H9 (cell line): ENCODE results near the gene KIF5A. TPM values are rescaled to one million over a fixed set of nuclear protein-coding genes. Genes with fewer than 3 reads are reported as not detected.
"Not testable (repeated sequence)": the region's sequence is repeated elsewhere in the genome, so short reads cannot be mapped to it uniquely, and the experiment has no call there.

ENCODE experiments used
- DNase-seq: peaks from one replicate; pipeline ENCODE4 v3.0.0-alpha.2; 2017
- H2AFZ ChIP-seq: one replicate; pipeline ENCODE4 v1.6.1; 2013; ENCODE audit warnings: mild to moderate bottlenecking, low read length, control low read depth, moderate library complexity
- H2AK5ac ChIP-seq: 2 replicates; pipeline ENCODE4 v1.6.1; 2013; ENCODE audit warnings: low read length, control low read depth, mixed read lengths; ENCODE audit not compliant: insufficient read length
- H2BK120ac ChIP-seq: one replicate; pipeline ENCODE4 v1.6.1; 2013; ENCODE audit warnings: low read depth, mild to moderate bottlenecking, low read length, control low read depth, inconsistent platforms; ENCODE audit not compliant: poor library complexity, severe bottlenecking
- H2BK12ac ChIP-seq: 2 replicates; pipeline ENCODE4 v1.6.1; 2013; ENCODE audit warnings: low read length, control low read depth, mixed read lengths, low read depth; ENCODE audit not compliant: insufficient read length
- H2BK15ac ChIP-seq: 2 replicates; pipeline ENCODE4 v1.6.1; 2013; ENCODE audit warnings: low read depth, low read length, control low read depth
- H2BK20ac ChIP-seq: one replicate; pipeline ENCODE4 v1.6.1; 2013; ENCODE audit warnings: low read depth, mild to moderate bottlenecking, low read length, control low read depth, inconsistent platforms; ENCODE audit not compliant: poor library complexity, severe bottlenecking
- H2BK5ac ChIP-seq: 2 replicates; pipeline ENCODE4 v1.6.1; 2013; ENCODE audit warnings: low read length, control low read depth, mixed read lengths; ENCODE audit not compliant: insufficient read length
- H3K14ac ChIP-seq: 2 replicates; pipeline ENCODE4 v1.6.1; 2013; ENCODE audit warnings: low read length, control low read depth; ENCODE audit not compliant: insufficient read depth
- H3K18ac ChIP-seq: 2 replicates; pipeline ENCODE4 v1.6.1; 2013; ENCODE audit warnings: low read depth, mild to moderate bottlenecking, mixed read lengths, low read length, control low read depth; ENCODE audit not compliant: insufficient read length
- H3K23ac ChIP-seq: 2 replicates; pipeline ENCODE4 v1.6.1; 2013; ENCODE audit warnings: low read length, control low read depth, mixed read lengths, low read depth; ENCODE audit not compliant: insufficient read length
- H3K23me2 ChIP-seq: 2 replicates; pipeline ENCODE4 v1.6.1; 2013; ENCODE audit warnings: low read depth, mild to moderate bottlenecking, mixed read lengths, low read length, control low read depth; ENCODE audit not compliant: insufficient read length, poor library complexity, severe bottlenecking
- H3K27ac ChIP-seq: 2 replicates; pipeline ENCODE4 v1.5.1; 2013; ENCODE audit warnings: low read length, control low read depth, mixed read lengths, low read depth; ENCODE audit not compliant: insufficient read length
- H3K27me3 ChIP-seq: 2 replicates; pipeline ENCODE4 v1.6.1; 2013; ENCODE audit warnings: low read length, control low read depth, inconsistent platforms; ENCODE audit not compliant: insufficient read depth
- H3K4ac ChIP-seq: 2 replicates; pipeline ENCODE4 v1.6.1; 2013; ENCODE audit warnings: low read depth, mild to moderate bottlenecking, control low read depth, inconsistent platforms, low read length, moderate library complexity
- H3K4me1 ChIP-seq: 2 replicates; pipeline ENCODE4 v1.6.1; 2013; ENCODE audit warnings: low read length, control low read depth, inconsistent platforms; ENCODE audit not compliant: insufficient read depth
- H3K4me2 ChIP-seq: 2 replicates; pipeline ENCODE4 v1.6.1; 2013; ENCODE audit warnings: low read length, control low read depth, mixed read lengths; ENCODE audit not compliant: insufficient read length, insufficient read depth
- H3K56ac ChIP-seq: 2 replicates; pipeline ENCODE4 v1.6.1; 2013; ENCODE audit warnings: low read depth, mild to moderate bottlenecking, mixed read lengths, low read length, control low read depth; ENCODE audit not compliant: insufficient read length
- H3K79me1 ChIP-seq: 2 replicates; pipeline ENCODE4 v1.6.1; 2013; ENCODE audit warnings: low read depth, mild to moderate bottlenecking, moderate library complexity, low read length, control low read depth, inconsistent platforms; ENCODE audit not compliant: insufficient read depth, poor library complexity, severe bottlenecking
- H3K79me2 ChIP-seq: 2 replicates; pipeline ENCODE4 v1.6.1; 2013; ENCODE audit warnings: low read length, control low read depth, inconsistent platforms; ENCODE audit not compliant: insufficient read depth
- H3K9ac ChIP-seq: 2 replicates; pipeline ENCODE4 v1.6.1; 2013; ENCODE audit warnings: low read length, control low read depth, mixed read lengths; ENCODE audit not compliant: insufficient read length; ENCODE audit errors: extremely low read depth
- H3K9me3 ChIP-seq: one replicate; pipeline ENCODE4 v1.6.1; 2013; ENCODE audit warnings: low read depth, low read length, inconsistent platforms; ENCODE audit not compliant: control insufficient read depth
- H3T11ph ChIP-seq: one replicate; pipeline ENCODE4 v1.6.1; 2013; ENCODE audit warnings: mild to moderate bottlenecking, low read length, control low read depth, inconsistent platforms
- H4K20me1 ChIP-seq: one replicate; pipeline ENCODE4 v1.6.1; 2013; ENCODE audit not compliant: control insufficient read depth, insufficient read length, insufficient read depth
- H4K5ac ChIP-seq: 2 replicates; pipeline ENCODE4 v1.6.1; 2013; ENCODE audit warnings: low read depth, mild to moderate bottlenecking, mixed read lengths, low read length, control low read depth; ENCODE audit not compliant: insufficient read length
- H4K8ac ChIP-seq: replicated peaks from 2 replicates; pipeline ENCODE4 v1.6.1; 2013; ENCODE audit warnings: low read length, control low read depth, mixed read lengths, low read depth; ENCODE audit not compliant: insufficient read length
- H4K91ac ChIP-seq: 2 replicates; pipeline ENCODE4 v1.6.1; 2013; ENCODE audit warnings: low read depth, mild to moderate bottlenecking, moderate library complexity, mixed read lengths, low read length, control low read depth; ENCODE audit not compliant: insufficient read length
- H3K27ac Mint-ChIP-seq, 3 experiments: 2 replicates in 2 of 3; 3 replicates in 1 of 3; pipeline ENCODE4 v1.8.0; 2020 to 2021; ENCODE audit warnings: mixed read lengths in 3 of 3, mild to moderate bottlenecking in 1 of 3, moderate library complexity in 1 of 3
- H3K27me3 Mint-ChIP-seq: 2 replicates; pipeline ENCODE4 v1.8.0; 2021; ENCODE audit warnings: low read depth, mild to moderate bottlenecking, moderate library complexity, mixed read lengths
- H3K36me3 Mint-ChIP-seq, 3 experiments: 2 replicates in 2 of 3; 3 replicates in 1 of 3; pipeline ENCODE4 v1.8.0; 2020 to 2021; ENCODE audit warnings: low read depth in 3 of 3, mixed read lengths in 3 of 3; ENCODE audit not compliant: insufficient read depth in 1 of 3
- H3K4me1 Mint-ChIP-seq, 2 experiments: 2 replicates each; pipeline ENCODE4 v1.8.0; 2020; ENCODE audit warnings: mixed read lengths in 2 of 2
- H3K4me3 Mint-ChIP-seq, 2 experiments: 2 replicates in 1 of 2; 3 replicates in 1 of 2; pipeline ENCODE4 v1.8.0; 2020 to 2021; ENCODE audit warnings: mild to moderate bottlenecking in 2 of 2, mixed read lengths in 2 of 2, moderate library complexity in 1 of 2
- H3K9me3 Mint-ChIP-seq, 2 experiments: 2 replicates in 1 of 2; 3 replicates in 1 of 2; pipeline ENCODE4 v1.8.0; 2020; ENCODE audit warnings: mild to moderate bottlenecking in 2 of 2, mixed read lengths in 2 of 2, moderate library complexity in 1 of 2
- CTCF ChIP-seq: fragments of 200-600 bp; sonication (generic); conservative IDR thresholded peaks from 3 replicates; pipeline ENCODE4 v1.8.0; 2021; ENCODE audit warnings: antibody characterized with exemption, mild to moderate bottlenecking
- WGBS: extraction: QIAGEN DNeasy Blood & Tissue Kit; methylation state at CpG from one replicate; pipeline ENCODE4 v1.1.7; 2013; ENCODE audit warnings: missing lambda C conversion rate, low lambda C conversion rate, mixed read lengths; ENCODE audit not compliant: insufficient read length; ENCODE audit errors: extremely low coverage; 5-methylcytosine and 5-hydroxymethylcytosine counted together
- total RNA-seq: library from RNA; stranded (reverse); gene quantifications from 2 replicates; pipeline ENCODE4 v1.2.1, GENCODE V29; 2021

Gene KIF5A
- total RNA-seq, 1 experiment from 2014 or later = 18.5 TPM

- H3K4me1 Mint-ChIP-seq = peaks cover 2 to 5% of the 10 kb centered on the region in 2 experiments
- H3K14ac ChIP-seq = no peak overlapping the region
- no peak overlapping the region for H3T11ph ChIP-seq
- no peak overlapping the region for H2BK120ac ChIP-seq
- no peaks in the 10 kb centered on the region for H3K27me3 ChIP-seq
- H2BK15ac ChIP-seq = no peak overlapping the region
- H3K27ac Mint-ChIP-seq = no peak overlapping the region
- TF ChIP-seq CTCF = no peak
- H4K8ac ChIP-seq = no peak overlapping the region
- H2AFZ ChIP-seq = no peak overlapping the region
- H2BK5ac ChIP-seq = no peak overlapping the region
- H3K23me2 ChIP-seq = no peaks in the 10 kb centered on the region
- no peaks in the 10 kb centered on the region for H3K79me1 ChIP-seq
- no peaks in the 10 kb centered on the region for H3K9me3 ChIP-seq
- no peak overlapping the region for H3K56ac ChIP-seq
- H4K5ac ChIP-seq = no peak overlapping the region
- H4K91ac ChIP-seq = no peak overlapping the region
- peaks cover 0 to 2% of the 10 kb centered on the region in 2 experiments; a peak in 1 of 5 replicates for H3K9me3 Mint-ChIP-seq
- no peaks in the 10 kb centered on the region for H4K20me1 ChIP-seq
- no peak overlapping the region for H3K9ac ChIP-seq
- H3K23ac ChIP-seq = no peak overlapping the region
- H3K36me3 Mint-ChIP-seq = peaks cover 76 to 94% (median 82%) of the 10 kb centered on the region in 3 experiments; a peak in 6 of 7 replicates
- no CpG with 5 or more reads among the region's 5 CpGs for WGBS
- H3K27me3 Mint-ChIP-seq = 0 out of 2 replicates have a peak, but pooled peaks cover 2% of the 10 kb centered on the region
- no peak overlapping the region for H2BK20ac ChIP-seq
- 0 out of 2 replicates have a peak, but pooled peaks cover 1% of the 10 kb centered on the region for H3K79me2 ChIP-seq
- no peak overlapping the region for H3K4me2 ChIP-seq
- no peaks in the 10 kb centered on the region for H3K4me1 ChIP-seq
- no peak overlapping the region for H3K18ac ChIP-seq
- H2AK5ac ChIP-seq = no peak overlapping the region
- H3K4ac ChIP-seq = no peak overlapping the region
- DNase-seq = no peak
- no peak overlapping the region for H2BK12ac ChIP-seq
- H3K27ac ChIP-seq = no peak overlapping the region
- H3K4me3 Mint-ChIP-seq = no peak overlapping the region
Measured at GRCh38 chr12:57513266-57513665, 36.6 kb upstream of the KIF5A start.

DNA sequence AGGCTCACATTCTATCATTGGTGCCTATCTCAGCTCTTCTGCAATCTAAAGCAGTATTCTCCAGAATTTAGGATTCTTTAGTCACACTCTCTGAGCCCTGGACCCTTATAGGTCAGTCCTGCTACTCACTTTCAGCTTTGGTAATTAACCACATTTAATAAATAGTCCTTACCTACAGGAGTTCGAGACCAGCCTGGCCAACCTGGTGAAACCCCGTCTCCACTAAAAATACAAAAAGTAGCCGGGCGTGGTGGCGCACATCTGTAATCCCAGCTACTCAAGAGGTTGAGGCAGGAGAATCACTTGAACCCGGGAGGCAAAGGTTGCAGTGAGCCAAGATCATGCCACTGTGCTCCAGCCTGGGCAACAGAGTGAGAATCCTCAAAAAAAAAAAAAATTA is 36.2 kb upstream of the KIF5A start:
- not testable (repeated sequence) for H2BK20ac ChIP-seq, H3K9me3 Mint-ChIP-seq, H3K56ac ChIP-seq, H2BK12ac ChIP-seq, H3K27me3 ChIP-seq, H3K79me1 ChIP-seq, H3K9ac ChIP-seq, H4K5ac ChIP-seq, H3K27ac ChIP-seq, H2BK120ac ChIP-seq, H4K91ac ChIP-seq, H3K27me3 Mint-ChIP-seq, DNase-seq, H3K23ac ChIP-seq, H3K4me1 ChIP-seq, H3K4me1 Mint-ChIP-seq, H3K4me2 ChIP-seq, H2BK15ac ChIP-seq, H3T11ph ChIP-seq, H2BK5ac ChIP-seq, H3K14ac ChIP-seq, H3K9me3 ChIP-seq, H3K79me2 ChIP-seq, H4K20me1 ChIP-seq, H2AK5ac ChIP-seq, H3K4ac ChIP-seq, H3K18ac ChIP-seq, H2AFZ ChIP-seq, H3K27ac Mint-ChIP-seq, H4K8ac ChIP-seq, H3K4me3 Mint-ChIP-seq, H3K23me2 ChIP-seq
- peaks cover 75 to 94% (median 82%) of the 10 kb centered on the region in 3 experiments; a peak in 6 of 7 replicates for H3K36me3 Mint-ChIP-seq
- no CpG with 5 or more reads among the region's 6 CpGs for WGBS
